IPS-18c (cell line): ENCODE data around the gene ACTR8.
A peak's percentile ranks its signal among the peaks of the same experiment; 100 is the strongest.

ENCODE experiments used
- H3K4me3 ChIP-seq: 2 replicates; pipeline ENCODE4 v1.7.0; 2013; ENCODE audit warnings: low read depth, mild to moderate bottlenecking, low read length, moderate library complexity; ENCODE audit not compliant: insufficient read depth
- H3K9me3 ChIP-seq: one replicate; pipeline ENCODE4 v1.6.1; 2013; ENCODE audit warnings: mild to moderate bottlenecking, low read length, moderate library complexity; ENCODE audit not compliant: control insufficient read depth, insufficient read depth

ACTR8 gene

GRCh38 chr3:53883008-53883407 is 1.1 kb upstream of the ACTR8 start:
- H3K9me3 ChIP-seq = no peaks in the 10 kb centered on the region

GRCh38 chr3:53880396-53881345 is 1.3 kb downstream of the ACTR8 start:
- Histone ChIP-seq H3K4me3 (peak overlapping the region; percentile 87), H3K9me3 (peaks cover 2% of the 10 kb centered on the region)

More at GRCh38 chr3:53883008-53883407, 1.1 kb upstream of the ACTR8 start:
- no peak overlapping the region for H3K4me3 ChIP-seq

GRCh38 chr3:53865732-53866499 is 16.0 kb downstream of the ACTR8 start:
- no peaks in the 10 kb centered on the region for H3K9me3 ChIP-seq
- H3K4me3 ChIP-seq = no peak overlapping the region

- H3K4me3 ChIP-seq = no peak overlapping the region
- no peaks in the 10 kb centered on the region for H3K9me3 ChIP-seq
Observed at GRCh38 chr3:53863145-53863544, 18.8 kb downstream of the ACTR8 start.

GRCh38 chr3:53862241-53862640 is 19.7 kb downstream of the ACTR8 start:
- H3K4me3 ChIP-seq = no peak overlapping the region
- no peaks in the 10 kb centered on the region for H3K9me3 ChIP-seq

- Histone ChIP-seq H3K9me3 (no peaks in the 10 kb centered on the region), H3K4me3 (no peak overlapping the region)
Observed at GRCh38 chr3:53860196-53860595, 21.8 kb downstream of the ACTR8 start.

GRCh38 chr3:53859178-53859577 is 22.8 kb downstream of the ACTR8 start:
- no peak overlapping the region for H3K4me3 ChIP-seq
- no peaks in the 10 kb centered on the region for H3K9me3 ChIP-seq

- Histone ChIP-seq H3K4me3 (no peak overlapping the region), H3K9me3 (no peaks in the 10 kb centered on the region)
Observed at GRCh38 chr3:53858096-53858741, 23.7 kb downstream of the ACTR8 start.

GRCh38 chr3:53856964-53857363 is 25.0 kb downstream of the ACTR8 start:
- Histone ChIP-seq H3K4me3 (no peak overlapping the region), H3K9me3 (no peaks in the 10 kb centered on the region)

- no peak overlapping the region for H3K4me3 ChIP-seq
- no peaks in the 10 kb centered on the region for H3K9me3 ChIP-seq
Observed at GRCh38 chr3:53850895-53851294, 31.1 kb downstream of the ACTR8 start.

GRCh38 chr3:53849916-53850315 is 32.0 kb downstream of the ACTR8 start:
- H3K4me3 ChIP-seq = no peak overlapping the region
- H3K9me3 ChIP-seq = no peaks in the 10 kb centered on the region

GRCh38 chr3:53846851-53847155 is 35.1 kb downstream of the ACTR8 start:
- Histone ChIP-seq H3K4me3 (peak overlapping the region; percentile 66), H3K9me3 (no peaks in the 10 kb centered on the region)

GRCh38 chr3:53846134-53846850 is 35.7 kb downstream of the ACTR8 start, which contains the start of the genes CHDH and IL17RB:
CHDH (minus strand) TSS chr3:53846419; CDS start chr3:53824008, 22,411 bp downstream.
IL17RB (plus strand) TSS chr3:53846568; CDS start chr3:53846589, 21 bp downstream.
- Histone ChIP-seq H3K4me3 (peak within 1 kb of the TSS; percentile 66), H3K9me3 (no peaks in the 10 kb centered on the region)

GRCh38 chr3:53845881-53846133 is 36.1 kb downstream of the ACTR8 start:
- Histone ChIP-seq H3K9me3 (no peaks in the 10 kb centered on the region), H3K4me3 (peak overlapping the region; percentile 66)

- Histone ChIP-seq H3K9me3 (no peaks in the 10 kb centered on the region), H3K4me3 (peak overlapping the region; percentile 66)
Observed at GRCh38 chr3:53845103-53845880, 36.7 kb downstream of the ACTR8 start.

- Histone ChIP-seq H3K9me3 (no peaks in the 10 kb centered on the region), H3K4me3 (no peak overlapping the region)
Observed at GRCh38 chr3:53844262-53845102, 37.5 kb downstream of the ACTR8 start.
